ENCODE data around the gene STPG4. TPM values are rescaled to one million over a fixed set of nuclear protein-coding genes. Genes with fewer than 3 reads are reported as not detected.
"Not testable (repeated sequence)": the region's sequence is repeated elsewhere in the genome, so short reads cannot be mapped to it uniquely, and the experiment has no call there.

The STPG4 gene
- 0.14 TPM in 1 of 2 replicates, not detected in the other for total RNA-seq

DNA sequence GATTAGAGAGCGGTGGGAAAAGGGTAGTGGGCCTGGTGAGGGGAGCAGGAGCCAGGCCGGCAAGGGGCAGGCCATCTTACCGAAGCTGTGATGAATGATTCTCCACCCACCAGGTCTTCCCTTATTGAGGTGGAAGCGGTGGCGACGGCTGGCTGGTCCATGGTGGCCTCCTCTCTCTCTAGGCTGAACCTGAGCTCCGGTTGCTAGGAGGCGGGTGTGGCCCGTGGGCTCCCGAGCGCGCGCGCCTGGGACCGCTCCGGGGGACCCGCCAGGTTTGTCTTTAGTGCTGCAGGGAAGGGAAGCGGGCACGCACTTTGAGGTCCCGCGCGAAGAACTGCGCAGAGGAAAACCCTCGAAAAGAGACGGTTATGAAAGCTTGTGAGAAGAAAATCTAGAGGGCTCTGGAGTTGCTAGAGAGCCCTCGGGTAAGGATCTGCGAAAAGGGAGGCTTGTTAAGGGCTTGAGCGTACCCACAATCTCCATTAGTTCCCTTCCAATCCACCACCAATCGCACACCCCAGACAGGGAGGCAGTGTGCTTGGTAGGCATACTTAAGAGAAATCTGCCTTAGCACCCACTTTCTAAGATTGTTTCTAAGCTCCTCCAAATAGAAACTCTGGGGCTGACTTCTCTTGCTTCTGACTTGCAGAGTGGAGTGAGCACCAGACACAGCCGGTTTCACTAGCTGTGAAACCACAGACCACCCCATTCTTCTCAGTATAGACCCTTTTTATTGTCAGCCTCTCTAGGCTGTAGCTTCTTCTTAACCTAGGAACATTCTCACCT, at the start of gene STPG4:
TSS of gene STPG4 (minus strand) at position 218 of the 786 bp plus-strand sequence. CDS start at position 161, 57 bp downstream.
- DNase-seq, result no peak

DNA sequence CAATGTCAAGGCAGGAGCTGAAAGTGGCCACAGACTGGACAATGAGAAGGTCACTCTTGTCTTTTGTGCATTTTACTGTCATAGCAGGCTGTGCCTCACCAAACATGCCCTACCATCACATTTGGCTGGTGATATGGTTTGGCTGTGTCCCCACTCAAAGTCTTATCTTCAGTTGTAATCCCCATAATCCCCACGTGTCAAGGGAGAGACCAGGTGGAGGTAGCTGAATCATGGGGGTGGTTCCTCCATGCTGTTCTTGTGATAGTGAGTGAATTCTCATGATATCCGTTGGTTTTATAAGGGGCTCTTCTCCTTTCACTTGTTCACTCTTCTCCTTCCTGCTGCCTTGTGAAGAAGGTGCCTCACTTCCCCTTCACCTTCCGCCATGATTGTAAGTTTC, 49.6 kb upstream of the STPG4 start:
- DNase-seq, result no peak

- no peak for DNase-seq
Measured at GRCh38 chr2:47203995-47204394, 48.9 kb upstream of the STPG4 start.

DNA sequence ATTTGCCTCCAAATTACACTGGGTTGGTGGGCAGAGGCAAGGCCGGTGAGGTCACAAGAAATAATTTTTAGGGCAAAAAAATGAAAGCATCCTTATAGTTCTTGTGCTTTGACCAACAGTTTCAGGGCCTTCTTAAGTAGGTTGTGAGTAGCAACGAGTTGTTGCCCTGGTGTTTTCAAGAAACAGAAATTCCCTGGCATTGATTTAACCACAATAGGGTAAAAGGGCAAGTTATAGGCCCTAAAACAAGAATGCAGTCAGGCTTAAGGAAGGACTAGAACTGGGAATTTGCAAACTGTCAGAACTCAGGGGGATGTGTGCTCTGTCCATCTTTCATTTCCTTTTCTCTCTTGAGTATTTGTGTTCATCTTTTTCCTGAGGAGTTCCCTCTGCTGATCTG, 46.1 kb upstream of the STPG4 start:
- DNase-seq, result no peak

- no peak for DNase-seq
Measured at GRCh38 chr2:47198985-47199451, 43.9 kb upstream of the STPG4 start.

DNA sequence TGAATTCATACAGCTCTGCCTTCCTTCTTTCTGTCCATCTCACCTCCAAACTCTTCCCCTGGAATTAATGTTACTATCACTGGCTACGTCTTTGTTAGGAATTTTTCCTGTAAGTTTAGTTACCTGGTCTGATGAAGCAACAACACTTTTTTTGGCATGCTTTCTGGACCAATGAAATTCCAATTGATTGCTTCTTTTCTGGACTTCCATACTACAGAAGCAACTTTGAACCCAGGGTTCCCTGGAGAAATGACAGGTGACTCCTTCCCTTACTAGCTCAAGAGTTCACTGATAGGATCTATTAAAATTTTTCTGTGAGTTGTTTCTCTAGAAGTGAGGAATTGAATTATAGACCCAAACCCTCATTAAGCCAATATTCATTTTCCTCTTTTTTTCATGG, 41.4 kb upstream of the STPG4 start:
- no peak for DNase-seq

GRCh38 chr2:47196046-47196445, 40.9 kb upstream of the STPG4 start:
- no peak for DNase-seq

- DNase-seq, result peak; percentile 88
Measured at GRCh38 chr2:47195148-47195547, 40.0 kb upstream of the STPG4 start.

- no peak for DNase-seq
Measured at GRCh38 chr2:47194410-47194809, 39.3 kb upstream of the STPG4 start.

DNA sequence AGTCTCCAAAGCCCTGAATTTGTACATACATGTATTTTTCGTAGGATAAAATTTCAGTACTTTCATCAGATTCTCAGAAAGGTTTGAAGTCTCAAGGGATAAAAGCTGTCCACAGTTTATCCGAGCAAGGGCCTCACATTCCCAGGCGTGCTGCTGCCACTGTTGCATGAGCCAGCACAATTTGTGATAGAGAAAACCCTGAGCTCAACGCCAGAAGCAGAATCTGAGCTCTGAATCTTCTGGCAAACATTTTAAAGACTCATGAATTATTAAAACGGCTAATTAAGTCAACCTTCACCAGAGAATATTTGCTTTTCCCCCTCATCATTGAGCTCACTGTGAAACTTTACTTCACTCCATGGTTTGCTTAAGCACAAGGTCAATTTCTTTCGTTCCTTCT, 38.5 kb upstream of the STPG4 start:
- no peak for DNase-seq

- no peak for DNase-seq
Measured at GRCh38 chr2:47190188-47190881, 35.2 kb upstream of the STPG4 start.

DNA sequence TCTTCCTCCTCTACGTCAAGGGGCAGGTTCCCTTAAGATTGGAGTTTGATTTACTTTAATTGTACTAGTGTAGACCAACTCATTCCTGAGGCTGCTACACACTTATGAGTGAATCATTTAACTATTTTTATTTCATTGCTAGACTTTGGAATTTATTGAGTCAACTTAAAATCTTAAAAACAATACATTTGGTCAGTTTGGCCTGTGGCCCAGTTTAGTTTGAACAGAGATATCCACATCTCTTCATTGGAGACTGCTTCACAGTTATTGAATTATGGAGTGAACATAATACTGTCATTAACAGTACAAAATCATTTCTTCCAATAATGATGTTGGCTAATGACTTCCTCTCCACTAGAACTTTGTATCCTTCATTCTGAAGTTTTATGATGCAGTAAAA, 34.5 kb upstream of the STPG4 start:
- DNase-seq, result peak; percentile 79

DNA sequence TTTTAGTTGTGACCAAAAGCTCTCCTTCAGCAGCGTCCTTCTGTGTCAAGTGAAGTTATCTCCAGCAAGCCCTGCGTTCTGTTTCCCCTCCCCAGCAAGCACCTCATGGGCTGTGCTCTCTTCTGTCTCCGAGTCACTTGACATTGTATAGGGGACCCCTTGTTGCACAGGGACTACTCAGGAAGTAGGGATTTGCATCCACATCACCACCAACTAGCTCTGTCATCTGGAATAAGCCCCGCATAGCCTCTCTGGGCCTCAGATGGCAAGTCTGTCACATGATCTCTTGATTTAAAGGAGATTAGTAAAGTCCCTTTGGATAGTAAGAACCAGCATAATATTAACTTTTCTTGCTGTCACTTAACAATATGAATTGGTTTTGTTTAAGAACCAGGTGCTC, 32.0 kb upstream of the STPG4 start:
- DNase-seq, result no peak

DNA sequence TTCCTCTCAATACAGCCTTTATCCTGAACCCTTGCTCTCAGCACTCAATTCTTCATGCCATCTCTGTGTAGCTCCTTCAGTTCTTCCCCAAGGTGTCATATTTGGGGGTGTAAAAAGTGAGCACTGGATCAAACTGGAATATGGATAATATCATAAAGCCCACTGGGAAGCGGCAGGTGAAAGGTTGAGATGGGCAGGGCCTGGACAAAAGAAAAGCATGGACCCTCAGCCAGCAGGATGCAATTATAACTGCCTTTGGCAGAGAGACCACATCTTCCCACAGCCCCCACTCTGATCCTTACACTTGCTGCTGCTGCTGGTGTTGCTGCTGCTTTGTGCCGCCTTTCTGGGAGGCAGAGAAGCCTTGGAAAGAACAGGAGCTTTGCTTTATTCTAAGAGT, 31.2 kb upstream of the STPG4 start:
- no peak for DNase-seq

GRCh38 chr2:47185098-47185497, 30.0 kb upstream of the STPG4 start:
- DNase-seq, result not testable (repeated sequence)

- no peak for DNase-seq
Measured at GRCh38 chr2:47181176-47181575, 26.1 kb upstream of the STPG4 start.

- DNase-seq, result no peak
Measured at GRCh38 chr2:47180531-47180930, 25.4 kb upstream of the STPG4 start.

GRCh38 chr2:47179388-47179787, 24.3 kb upstream of the STPG4 start:
- no peak for DNase-seq

DNA sequence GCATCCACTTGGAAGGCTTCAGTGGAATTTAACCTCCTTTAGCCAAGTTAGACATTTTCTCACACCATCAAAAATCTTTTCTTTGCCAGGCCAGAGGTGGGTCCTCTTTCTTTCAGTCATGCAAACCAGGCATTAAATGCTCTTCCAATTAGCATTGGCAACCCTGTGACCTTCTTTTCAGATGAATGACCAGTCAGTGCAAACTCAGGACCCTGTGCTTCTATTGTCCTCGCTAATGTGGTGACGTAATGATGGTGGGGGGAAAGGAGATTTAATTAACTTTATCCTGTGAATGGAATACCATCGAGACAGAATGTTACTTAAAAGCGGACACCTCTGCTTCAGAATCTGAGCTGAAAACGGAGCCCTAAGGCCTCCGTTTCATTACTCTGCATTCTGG, 23.2 kb upstream of the STPG4 start:
- no peak for DNase-seq

DNA sequence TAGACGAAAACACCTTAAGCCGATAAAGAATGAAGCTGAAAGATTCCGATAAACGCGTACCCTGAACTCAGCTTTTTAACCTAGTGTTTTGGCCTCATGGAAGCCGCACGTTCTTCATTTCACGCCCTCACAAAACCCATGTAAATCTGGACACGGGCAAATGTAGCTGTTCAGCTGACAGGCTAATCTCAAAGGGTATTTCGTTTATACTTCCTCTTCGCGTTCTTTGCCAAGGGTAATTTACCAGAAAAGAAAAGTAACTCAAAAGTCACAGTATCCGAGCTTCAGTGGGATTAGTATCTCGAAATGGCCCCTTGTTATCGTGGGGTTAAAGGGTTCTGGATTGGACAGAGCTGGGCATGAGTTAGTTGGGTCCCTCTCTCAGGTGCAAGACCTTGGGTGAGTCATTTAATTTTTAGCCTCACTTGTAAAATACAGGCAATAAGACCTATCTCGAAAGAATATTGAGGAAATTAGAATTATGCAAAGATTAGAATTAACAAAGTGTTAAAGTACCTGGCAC, 22.0 kb upstream of the STPG4 start:
- no peak for DNase-seq

DNA sequence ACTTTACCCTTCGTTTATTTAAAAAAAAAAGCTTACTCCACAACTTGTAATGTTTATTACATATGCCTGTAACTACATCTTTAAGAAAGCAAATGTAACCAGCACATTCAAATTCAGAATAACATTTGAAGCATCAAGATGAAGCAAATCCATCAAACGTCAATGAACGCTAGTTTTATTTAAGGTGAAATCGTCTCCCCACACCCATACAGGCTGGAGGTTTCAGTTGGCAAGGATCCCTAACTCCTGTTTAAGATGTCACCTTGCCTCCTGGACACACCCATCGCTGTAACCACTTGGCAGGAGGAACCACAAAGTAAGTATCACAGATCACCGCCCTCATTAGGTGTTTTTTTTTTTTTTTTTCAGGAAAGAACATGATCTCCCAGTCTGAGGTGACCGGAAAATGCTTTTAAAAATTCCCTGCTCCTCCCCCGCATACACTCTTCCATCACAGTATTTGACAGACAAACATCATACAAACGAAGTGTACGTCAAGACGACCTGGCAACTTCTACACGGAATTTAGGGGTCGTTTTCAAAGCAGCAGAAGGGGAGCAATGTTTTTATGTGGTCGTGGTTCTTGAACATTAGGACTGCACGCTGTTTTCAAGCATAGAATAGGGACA, 19.7 kb upstream of the STPG4 start:
- DNase-seq, result peak; percentile 62

DNA sequence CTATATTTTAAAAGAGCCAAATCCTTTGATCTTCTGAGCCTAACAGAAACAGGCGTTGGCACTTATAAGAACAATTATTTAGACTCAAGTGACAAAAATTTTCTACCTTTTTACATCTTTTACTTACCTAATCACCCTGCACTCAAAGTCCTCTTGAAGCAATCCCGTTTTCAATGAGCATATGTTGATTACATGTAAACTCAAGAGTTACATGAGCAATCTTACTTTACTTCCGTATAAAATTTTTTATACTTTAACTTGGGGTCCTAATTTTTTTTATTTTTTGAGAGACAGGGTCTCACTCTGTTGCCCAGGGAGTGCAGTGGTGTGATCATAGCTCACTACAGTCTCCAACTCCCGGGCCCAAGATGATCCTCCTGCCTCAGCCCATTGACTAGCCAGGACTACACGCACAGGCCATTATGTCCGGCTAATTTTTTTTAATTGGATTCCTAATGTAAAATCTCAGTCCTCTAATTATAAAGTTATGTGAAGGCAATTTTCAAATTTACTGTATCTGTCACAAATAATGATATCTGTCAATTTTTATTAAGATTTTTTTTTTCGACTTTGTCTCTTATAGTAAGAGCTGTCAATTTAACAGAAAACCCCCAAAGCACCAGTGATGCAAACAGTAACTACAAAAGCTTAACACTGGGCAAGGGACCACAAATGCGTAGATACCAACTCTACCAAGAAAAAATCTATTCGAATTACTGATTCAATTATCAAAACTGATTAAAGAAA, 19.1 kb upstream of the STPG4 start:
- DNase-seq, result peak; percentile 29

Data from dermis blood vessel endothelial cell (primary cell).